PC-3 (cell line): Measurements from ENCODE around the gene KRT6A. TPM values are rescaled to one million over a fixed set of nuclear protein-coding genes. Genes with fewer than 3 reads are reported as not detected.

Experiments used
- ATAC-seq: fragments of 200-7000 bp; cut with Tn5 transposase; 2 replicates; pipeline ENCODE4 v1.9.1; 2020; ENCODE audit warnings: mild to moderate bottlenecking, moderate library complexity
- BruUV-seq: library from RNA; stranded (reverse); fragments of 400-500 nt; replicated peaks from 2 replicates; lab custom pipeline; 2021; lab: Mats Ljungman, UMichigan
- CTCF ChIA-PET: fragments of 300-600 bp; sonication (Branson Sonifier 250); formaldehyde crosslinking; loops from one replicate; lab custom pipeline; 2022; ENCODE audit warnings: antibody characterized with exemption; lab: Charles Lee
- POLR2A ChIA-PET: fragments of 300-600 bp; sonication (Branson Sonifier 250); formaldehyde crosslinking; loops from one replicate; lab custom pipeline; 2022; ENCODE audit warnings: antibody characterized with exemption; ENCODE audit not compliant: unreplicated experiment; lab: Charles Lee
- DNase-seq: peaks from one replicate; pipeline ENCODE4 v3.0.0-alpha.2; 2015
- H2AFZ ChIP-seq: fragments of 300-600 bp; sonication (generic); 2 replicates; pipeline ENCODE4 v1.6.0; 2016; ENCODE audit warnings: antibody characterized with exemption, low read length
- H3F3A ChIP-seq: fragments of 300-600 bp; sonication (generic); one replicate; pipeline ENCODE4 v1.6.0; 2017; ENCODE audit warnings: antibody characterized with exemption, low read length, control low read depth, mild to moderate bottlenecking; ENCODE audit not compliant: unreplicated experiment
- H3K27ac ChIP-seq: fragments of 300-600 bp; sonication (generic); 2 replicates; pipeline ENCODE4 v1.5.1; 2016; ENCODE audit warnings: mild to moderate bottlenecking, low read length
- H3K27me3 ChIP-seq: fragments of 300-600 bp; sonication (generic); 2 replicates; pipeline ENCODE4 v1.6.1; 2016; ENCODE audit warnings: low read length, mixed read lengths
- H3K36me3 ChIP-seq: fragments of 300-600 bp; sonication (generic); 2 replicates; pipeline ENCODE4 v1.6.1; 2016; ENCODE audit warnings: low read depth, mixed run types, low read length, mixed read lengths
- H3K4me1 ChIP-seq: fragments of 300-600 bp; sonication (generic); 2 replicates; pipeline ENCODE4 v1.5.1; 2016; ENCODE audit warnings: low read length; ENCODE audit not compliant: insufficient read depth
- H3K4me2 ChIP-seq: fragments of 300-600 bp; sonication (generic); 2 replicates; pipeline ENCODE4 v1.6.0; 2016; ENCODE audit warnings: low read length
- H3K4me3 ChIP-seq: fragments of 300-600 bp; sonication (generic); 2 replicates; pipeline ENCODE4 v1.5.1; 2016; ENCODE audit warnings: mild to moderate bottlenecking, low read length, mixed read lengths
- H3K79me2 ChIP-seq: fragments of 300-600 bp; sonication (generic); 2 replicates; pipeline ENCODE4 v1.6.1; 2017; ENCODE audit warnings: low read length, mixed read lengths
- H3K9ac ChIP-seq: fragments of 300-600 bp; sonication (generic); 2 replicates; pipeline ENCODE4 v1.6.0; 2016; ENCODE audit warnings: mild to moderate bottlenecking, low read length
- H3K9me2 ChIP-seq: fragments of 300-600 bp; sonication (generic); replicated peaks from 2 replicates; pipeline ENCODE4 v1.6.1; 2016; ENCODE audit warnings: mixed run types, low read length, mixed read lengths
- H3K9me3 ChIP-seq: fragments of 300-600 bp; sonication (generic); 2 replicates; pipeline ENCODE4 v1.6.1; 2016; ENCODE audit warnings: low read length, mixed read lengths
- H4K20me1 ChIP-seq: fragments of 300-600 bp; sonication (generic); 2 replicates; pipeline ENCODE4 v1.6.1; 2016; ENCODE audit warnings: low read length, mixed read lengths
- CTCF ChIP-seq: fragments of 300-600 bp; sonication (generic); conservative IDR thresholded peaks from 2 replicates; pipeline ENCODE4 v1.5.1; 2017; ENCODE audit warnings: antibody characterized with exemption, low read depth, mild to moderate bottlenecking, low read length
- EZH2 ChIP-seq: fragments of 300-600 bp; sonication (generic); IDR thresholded peaks from one replicate; pipeline ENCODE4 v1.6.1; 2017; ENCODE audit warnings: antibody characterized with exemption, mild to moderate bottlenecking, low read length; ENCODE audit not compliant: unreplicated experiment
- EZH2phosphoT487 ChIP-seq: fragments of 300-600 bp; sonication (generic); IDR thresholded peaks from 2 replicates; pipeline ENCODE4 v1.6.1; 2018; ENCODE audit warnings: mild to moderate bottlenecking, antibody characterized with exemption, low read length, borderline replicate concordance
- intact Hi-C: fragments of 100-400 bp; cut with micrococcal nuclease; formaldehyde crosslinking; loops from 2 replicates; pipeline ENCODE4 v1.9.0; 2023
- total RNA-seq: library from RNA; depleted of rRNA; stranded (reverse); fragments of >200 nt; gene quantifications from 2 replicates; pipeline ENCODE4 v1.2.3, GENCODE V29; 2014

KRT6A gene
- total RNA-seq, 1 experiment from 2014 or later: 46.3 TPM

- no peaks in the 10 kb centered on the region for H3K79me2 ChIP-seq
- no TSS peak for BruUV-seq
- H4K20me1 ChIP-seq: no peaks in the 10 kb centered on the region
- H3K4me3 ChIP-seq: no peak overlapping the region
- no peaks in the 10 kb centered on the region for H3F3A ChIP-seq
- ChIA-PET POLR2A (no interaction called here), CTCF (no interaction called here)
- no peak overlapping the region for H3K4me2 ChIP-seq
- H3K9ac ChIP-seq: no peak overlapping the region
- no peaks in the 10 kb centered on the region for H3K9me3 ChIP-seq
- H3K4me1 ChIP-seq: no peaks in the 10 kb centered on the region
- intact Hi-C loops: no loop called here
- DNase-seq (no peak), ATAC-seq (no peak)
- H3K27ac ChIP-seq: no peak overlapping the region
- no peaks in the 10 kb centered on the region for H3K36me3 ChIP-seq
- no peak for TF ChIP-seq CTCF
- TF ChIP-seq EZH2: no peak
- no peak for TF ChIP-seq EZH2phosphoT487
- no peak overlapping the region for H2AFZ ChIP-seq
- H3K27me3 ChIP-seq: no peaks in the 10 kb centered on the region
- H3K9me2 ChIP-seq: no peaks in the 10 kb centered on the region
These were observed 23.2 kb downstream of the KRT6A start for GRCh38 chr12:52469853-52470252.

DNA sequence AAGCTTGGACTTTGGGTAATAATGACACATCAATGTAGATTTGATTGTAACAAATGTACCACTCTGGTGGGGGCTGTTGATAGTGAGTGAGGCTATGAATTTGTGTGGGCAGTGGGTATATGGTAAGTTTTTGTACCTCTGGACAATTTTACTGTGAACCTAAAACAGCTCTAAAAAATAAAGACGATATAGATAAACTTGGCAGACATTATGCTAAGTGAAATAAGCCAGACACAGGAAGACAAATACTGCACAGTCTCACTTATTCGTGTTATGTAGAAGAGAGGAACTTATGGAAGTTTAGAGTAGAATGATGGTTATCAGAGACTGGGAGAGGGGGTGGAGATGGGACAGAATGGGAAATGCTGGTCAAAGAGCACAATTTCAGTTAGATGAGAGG, 28.2 kb downstream of the KRT6A start:
- no peaks in the 10 kb centered on the region for H3K9me2 ChIP-seq
- no peaks in the 10 kb centered on the region for H3K36me3 ChIP-seq
- POLR2A ChIA-PET: no interaction called here

GRCh38 chr12:52461693-52462092, 31.4 kb downstream of the KRT6A start:
- H3K4me2 ChIP-seq: no peak overlapping the region
- intact Hi-C loops: no loop called here
- no peaks in the 10 kb centered on the region for H3K36me3 ChIP-seq
- POLR2A ChIA-PET: no interaction called here
- H3K4me3 ChIP-seq: no peak overlapping the region
- CTCF ChIA-PET: no interaction called here
- H2AFZ ChIP-seq: no peak overlapping the region
- H3F3A ChIP-seq: no peaks in the 10 kb centered on the region
- ATAC-seq (no peak), DNase-seq (no peak)
- H3K9me3 ChIP-seq: no peaks in the 10 kb centered on the region
- no peaks in the 10 kb centered on the region for H3K9me2 ChIP-seq
- H3K4me1 ChIP-seq: no peaks in the 10 kb centered on the region
- BruUV-seq: no TSS peak
- no peaks in the 10 kb centered on the region for H4K20me1 ChIP-seq
- no peak overlapping the region for H3K27ac ChIP-seq
- no peaks in the 10 kb centered on the region for H3K79me2 ChIP-seq
- H3K9ac ChIP-seq: no peak overlapping the region
- no peaks in the 10 kb centered on the region for H3K27me3 ChIP-seq
- no peak for TF ChIP-seq CTCF
- TF ChIP-seq EZH2phosphoT487: no peak
- TF ChIP-seq EZH2: no peak

More for the DNA sequence above, 28.2 kb downstream of the KRT6A start:
- Histone ChIP-seq H3F3A (no peaks in the 10 kb centered on the region), H3K27me3 (no peaks in the 10 kb centered on the region), H3K27ac (no peak overlapping the region), H3K9ac (no peak overlapping the region), H4K20me1 (no peaks in the 10 kb centered on the region), H3K9me3 (no peaks in the 10 kb centered on the region), H3K4me1 (no peaks in the 10 kb centered on the region), H3K79me2 (no peaks in the 10 kb centered on the region), H3K4me3 (no peak overlapping the region), H2AFZ (no peak overlapping the region), H3K4me2 (no peak overlapping the region)
- DNase-seq (no peak), ATAC-seq (no peak)
- intact Hi-C loops: no loop called here
- CTCF ChIA-PET: no interaction called here
- TF ChIP-seq EZH2: no peak
- TF ChIP-seq EZH2phosphoT487: no peak
- TF ChIP-seq CTCF: no peak
- BruUV-seq: no TSS peak
